Measurements from ENCODE around the gene STARD8.
"Not testable (repeated sequence)": the region's sequence is repeated elsewhere in the genome, so short reads cannot be mapped to it uniquely, and the experiment has no call there.

Gene STARD8

DNA sequence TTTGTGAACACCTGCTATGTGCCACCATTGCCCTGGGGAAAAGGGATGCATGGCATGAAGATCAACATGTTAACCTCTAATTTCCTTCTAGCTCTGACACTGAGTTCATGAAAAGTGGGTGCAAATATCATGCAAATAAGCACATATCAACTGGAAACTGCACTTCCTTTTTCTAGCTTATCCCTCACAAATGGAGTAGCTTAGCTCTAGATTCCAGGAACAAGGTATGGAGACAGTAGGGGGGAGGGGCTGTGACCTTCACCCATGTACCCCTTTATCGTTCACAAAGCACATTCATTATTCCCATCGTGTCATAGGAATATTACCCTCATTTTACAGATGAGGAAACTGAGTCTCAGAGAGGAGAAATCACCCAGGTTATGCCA, 37.4 kb downstream of the STARD8 start:
- TF ChIP-seq CTCF (IDR thresholded peaks at IDR 0.05; ENCODE audit: low read depth, low read length), result no peak
- H3K4me3 ChIP-seq (ENCODE audit: low read depth, low read length), result no peak overlapping the region

DNA sequence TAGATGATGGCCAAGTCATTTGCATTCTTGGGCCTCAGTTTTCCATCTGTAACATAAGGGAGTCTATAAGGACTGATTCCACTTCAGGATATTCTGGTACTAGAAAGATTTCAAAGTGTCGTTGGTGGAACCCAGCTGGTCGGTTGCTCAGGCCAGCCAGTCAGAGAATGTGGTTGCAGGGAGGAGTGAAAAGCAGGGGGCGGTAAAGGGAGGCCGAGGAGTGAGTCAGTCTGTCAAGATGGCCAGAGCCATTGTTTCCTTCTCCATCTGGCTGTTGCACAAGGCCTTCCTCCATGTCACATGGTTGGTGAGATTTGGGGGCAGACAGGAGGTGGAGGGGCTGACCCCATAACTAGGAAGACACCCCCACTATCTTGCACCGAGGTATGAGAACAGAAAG, 38.2 kb downstream of the STARD8 start:
- TF ChIP-seq CTCF (IDR thresholded peaks at IDR 0.05; ENCODE audit: low read depth, low read length), result no peak
- H3K4me3 ChIP-seq (ENCODE audit: low read depth, low read length), result peak overlapping the region; percentile 55

GRCh38 chrX:68686097-68686977, 38.9 kb downstream of the STARD8 start:
- peak overlapping the region; percentile 55 for H3K4me3 ChIP-seq (ENCODE audit: low read depth, low read length)
- no peak for TF ChIP-seq CTCF (IDR thresholded peaks at IDR 0.05; ENCODE audit: low read depth, low read length)

- H3K4me3 ChIP-seq (ENCODE audit: low read depth, low read length), result not testable (repeated sequence)
These were observed 41.5 kb downstream of the STARD8 start for GRCh38 chrX:68688931-68689330.

DNA sequence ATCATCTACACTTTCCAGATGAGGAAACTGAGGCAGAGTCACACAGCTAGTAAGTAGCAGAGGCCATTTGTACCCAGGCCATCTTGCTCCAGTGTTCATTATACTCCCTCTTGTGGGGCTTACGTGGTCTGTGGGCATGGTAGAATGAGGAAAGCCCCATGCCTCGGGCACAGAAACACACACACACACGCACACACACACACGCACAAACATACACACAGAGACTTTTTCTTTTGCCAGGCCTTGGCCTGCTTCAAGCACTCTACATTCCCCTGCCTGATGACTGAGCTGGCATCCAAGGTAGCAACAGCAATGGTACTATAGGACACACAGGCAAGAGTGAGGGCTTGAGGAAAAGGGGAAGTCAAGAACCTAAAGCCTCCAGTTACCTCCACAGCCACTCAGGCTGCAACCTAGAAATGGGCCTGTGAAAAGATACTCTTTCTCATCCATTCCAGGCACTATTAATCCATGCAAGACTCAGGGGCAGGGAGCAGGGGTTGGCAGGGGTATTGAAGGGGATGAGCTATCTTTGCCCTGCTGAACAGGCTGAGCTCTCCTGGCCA, 43.6 kb downstream of the STARD8 start:
- no peak for TF ChIP-seq CTCF (IDR thresholded peaks at IDR 0.05; ENCODE audit: low read depth, low read length)
- H3K4me3 ChIP-seq (ENCODE audit: low read depth, low read length), result no peak overlapping the region

- TF ChIP-seq CTCF (IDR thresholded peaks at IDR 0.05; ENCODE audit: low read depth, low read length), result no peak
- H3K4me3 ChIP-seq (ENCODE audit: low read depth, low read length), result no peak overlapping the region
These were observed 44.5 kb downstream of the STARD8 start for GRCh38 chrX:68691921-68692320.

DNA sequence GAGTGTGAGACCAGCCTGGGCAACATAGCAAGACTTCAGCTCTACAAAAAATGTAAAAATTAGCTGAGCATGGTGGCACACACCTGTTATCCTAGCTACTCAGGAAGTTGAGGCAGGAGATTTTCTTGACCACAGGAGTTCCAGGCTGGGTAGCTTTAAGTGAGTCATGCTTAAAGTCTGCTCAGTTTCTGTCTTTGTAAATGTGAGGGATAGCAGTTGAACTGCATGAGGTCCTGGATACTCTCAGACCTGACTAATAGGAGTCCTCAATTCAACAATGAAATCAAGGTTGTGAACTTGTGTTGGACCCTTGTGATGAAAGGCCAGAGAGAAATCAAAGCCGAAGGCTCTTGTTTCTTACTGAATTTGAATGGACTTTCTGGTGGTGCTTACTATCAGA, 45.2 kb downstream of the STARD8 start:
- TF ChIP-seq CTCF (IDR thresholded peaks at IDR 0.05; ENCODE audit: low read depth, low read length), result no peak

More for the DNA sequence above, 45.2 kb downstream of the STARD8 start:
- no peak overlapping the region for H3K4me3 ChIP-seq (ENCODE audit: low read depth, low read length)
